ENCODE data around the gene SPTBN2. TPM values are rescaled to one million over a fixed set of nuclear protein-coding genes. Genes with fewer than 3 reads are reported as not detected.

Gene SPTBN2
- total RNA-seq, 1 experiment from 2014 or later, result 40.7 TPM

- Mint-ChIP-seq H3K4me1 (peaks cover 6% of the 10 kb centered on the region; the same call in 1 of the 2 replicates), H3K4me3 (peak overlapping the region; percentile 95), H3K9me3 (no peaks in the 10 kb centered on the region), H3K27ac (no peak overlapping the region), H3K36me3 (no peaks in the 10 kb centered on the region), H3K27me3 (ENCODE audit: low read depth) (peaks cover 8% of the 10 kb centered on the region)
- peak; percentile 32 for DNase-seq (ENCODE audit: low spot score)
- TF ChIP-seq NR1H2 (CRISPR knock-in tag; IDR thresholded peaks at IDR 0.05) (0 out of 2 replicates have a peak, but pooled peaks have one; percentile 8), NR2C2 (CRISPR knock-in tag; IDR thresholded peaks at IDR 0.05) (no peak), ERG (CRISPR knock-in tag; IDR thresholded peaks at IDR 0.05) (no peak), MAX (CRISPR knock-in tag; IDR thresholded peaks at IDR 0.05) (peak; percentile 32; the same call in 1 of the 2 replicates)
- POLR2A ChIA-PET, result interaction anchor here (1.0 kb wide), 1 partner anchor 98 kb away, joined by 4 read pairs; no protein-coding TSS in a partner anchor
- peak; percentile 40 for ATAC-seq
- CTCF ChIA-PET, result interaction anchor here (0.9 kb wide), 1 partner anchor 230 kb away, joined by 4 read pairs; no protein-coding TSS in a partner anchor
Measured at GRCh38 chr11:66745356-66746235, 16.6 kb upstream of the SPTBN2 start.

- ChIA-PET CTCF (interaction anchor here (0.9 kb wide), 1 partner anchor 231 kb away, joined by 4 read pairs; no protein-coding TSS in a partner anchor), POLR2A (interaction anchor here (1.0 kb wide), 1 partner anchor 99 kb away, joined by 4 read pairs; no protein-coding TSS in a partner anchor)
- ATAC-seq (peak; percentile 73), DNase-seq (ENCODE audit: low spot score) (peak; percentile 71)
- Mint-ChIP-seq H3K27ac (peak overlapping the region; percentile 80; the same call in 1 of the 2 replicates), H3K4me1 (peaks cover 6% of the 10 kb centered on the region; the same call in 1 of the 2 replicates), H3K4me3 (peak overlapping the region; percentile 95), H3K27me3 (ENCODE audit: low read depth) (peaks cover 8% of the 10 kb centered on the region), H3K9me3 (no peaks in the 10 kb centered on the region), H3K36me3 (no peaks in the 10 kb centered on the region)
- TF ChIP-seq MYBL2 (CRISPR knock-in tag; IDR thresholded peaks at IDR 0.05), result 0 out of 2 replicates have a peak, but pooled peaks have one; percentile 20
- no peak for TF ChIP-seq ZNF416 (CRISPR knock-in tag; IDR thresholded peaks at IDR 0.05)
- TF ChIP-seq E2F5 (CRISPR knock-in tag; IDR thresholded peaks at IDR 0.05), result peak; percentile 82
- TF ChIP-seq ESRRA (CRISPR knock-in tag; IDR thresholded peaks at IDR 0.05; ENCODE audit: borderline replicate concordance), result peak; percentile 52; the same call in 1 of the 2 replicates
- no peak for TF ChIP-seq E2F1 (CRISPR knock-in tag; IDR thresholded peaks at IDR 0.05)
- 0 out of 2 replicates have a peak, but pooled peaks have one; percentile 63 for TF ChIP-seq ZNF232 (CRISPR knock-in tag; IDR thresholded peaks at IDR 0.05)
- no peak for TF ChIP-seq ZNF425 (CRISPR knock-in tag; conservative IDR thresholded peaks at IDR 0.05)
- peak; percentile 29 for TF ChIP-seq MAX (CRISPR knock-in tag; IDR thresholded peaks at IDR 0.05)
- no peak; the same call in 1 of the 2 replicates for TF ChIP-seq NFYB (CRISPR knock-in tag; conservative IDR thresholded peaks at IDR 0.05; ENCODE audit: low read depth)
- no peak for TF ChIP-seq MLX (CRISPR knock-in tag; IDR thresholded peaks at IDR 0.05)
- TF ChIP-seq JUN (CRISPR knock-in tag; IDR thresholded peaks at IDR 0.05), result 0 out of 2 replicates have a peak, but pooled peaks have one; percentile 27
- 0 out of 2 replicates have a peak, but pooled peaks have one; percentile 12 for TF ChIP-seq TCF7 (CRISPR knock-in tag; IDR thresholded peaks at IDR 0.05; ENCODE audit: low read depth)
- no peak for TF ChIP-seq NR3C1 (CRISPR knock-in tag; conservative IDR thresholded peaks at IDR 0.05; ENCODE audit: low read depth)
- no peak for TF ChIP-seq ATF3 (CRISPR knock-in tag; conservative IDR thresholded peaks at IDR 0.05)
- no peak for TF ChIP-seq ZNF671 (CRISPR knock-in tag; IDR thresholded peaks at IDR 0.05)
- no peak for TF ChIP-seq IRF1 (CRISPR knock-in tag; IDR thresholded peaks at IDR 0.05)
- peak; percentile 6; the same call in 1 of the 2 replicates for TF ChIP-seq HMGXB4 (CRISPR knock-in tag; IDR thresholded peaks at IDR 0.05)
Measured at GRCh38 chr11:66744485-66745355, 15.7 kb upstream of the SPTBN2 start.

All from WTC11 (cell line).